ENCODE measurements around the gene TIMM23.

TIMM23 gene

GRCh38 chr10:46028584-46029460 lies 56.5 kb downstream of the TIMM23 start:
- H3K27me3 ChIP-seq (ENCODE audit: insufficient read depth, low read depth): no peaks in the 10 kb centered on the region
- H3K79me2 ChIP-seq (ENCODE audit: insufficient read depth, low read depth): peaks cover 66% of the 10 kb centered on the region
- H3K9ac ChIP-seq: peak overlapping the region; percentile 88; the same call in 1 of the 2 replicates
- H3K36me3 ChIP-seq (ENCODE audit: insufficient read depth): no peaks in the 10 kb centered on the region
- peak overlapping the region; percentile 71 for H3K4me2 ChIP-seq
- peak; percentile 65; the same call in 1 of the 2 replicates for TF ChIP-seq CTCF (conservative IDR thresholded peaks at IDR 0.05; ENCODE audit: low read depth, low read length)
- H3K27ac ChIP-seq: no peak overlapping the region; the same call in 1 of the 2 replicates
- no peak overlapping the region for H2AFZ ChIP-seq (ENCODE audit: low read depth)
- H4K20me1 ChIP-seq (ENCODE audit: insufficient read depth): peaks cover 9% of the 10 kb centered on the region; the same call in 1 of the 2 replicates
- no peak overlapping the region for H3K4me3 ChIP-seq (IDR thresholded peaks at IDR 0.05; ENCODE audit: insufficient read depth, low read depth, low read length)
- H3K4me1 ChIP-seq (ENCODE audit: low read depth, poor library complexity, severe bottlenecking): peaks cover 39% of the 10 kb centered on the region

- Histone ChIP-seq H3K4me2 (peak overlapping the region; percentile 71), H3K27ac (peak overlapping the region; percentile 79), H3K36me3 (ENCODE audit: insufficient read depth) (no peaks in the 10 kb centered on the region), H3K27me3 (ENCODE audit: insufficient read depth, low read depth) (no peaks in the 10 kb centered on the region), H3K79me2 (ENCODE audit: insufficient read depth, low read depth) (peaks cover 59% of the 10 kb centered on the region), H2AFZ (ENCODE audit: low read depth) (peak overlapping the region; percentile 91), H4K20me1 (ENCODE audit: insufficient read depth) (peaks cover 9% of the 10 kb centered on the region; the same call in 1 of the 2 replicates), H3K4me3 (IDR thresholded peaks at IDR 0.05; ENCODE audit: insufficient read depth, low read depth, low read length) (peak overlapping the region; percentile 50), H3K9ac (peak overlapping the region; percentile 88), H3K4me1 (ENCODE audit: low read depth, poor library complexity, severe bottlenecking) (peaks cover 39% of the 10 kb centered on the region)
- TF ChIP-seq CTCF (conservative IDR thresholded peaks at IDR 0.05; ENCODE audit: low read depth, low read length): no peak
These were observed 57.3 kb downstream of the TIMM23 start for GRCh38 chr10:46029461-46030030.

GRCh38 chr10:46030091-46030937 lies 58.0 kb downstream of the TIMM23 start, which contains the start of gene NCOA4:
Gene NCOA4 (minus strand): TSS chr10:46030623. CDS start chr10:46016680, 13,943 bp downstream.
- Histone ChIP-seq H3K36me3 (ENCODE audit: insufficient read depth) (no peaks in the 10 kb centered on the region), H3K9ac (peak within 1 kb of the TSS; percentile 88), H3K79me2 (ENCODE audit: insufficient read depth, low read depth) (peaks cover 51% of the 10 kb centered on the region), H3K4me1 (ENCODE audit: low read depth, poor library complexity, severe bottlenecking) (peaks cover 39% of the 10 kb centered on the region), H3K27me3 (ENCODE audit: insufficient read depth, low read depth) (no peaks in the 10 kb centered on the region), H3K4me2 (peak within 1 kb of the TSS; percentile 71), H4K20me1 (ENCODE audit: insufficient read depth) (peaks cover 9% of the 10 kb centered on the region; the same call in 1 of the 2 replicates), H3K27ac (peak within 1 kb of the TSS; percentile 79), H2AFZ (ENCODE audit: low read depth) (peak within 1 kb of the TSS; percentile 91), H3K4me3 (IDR thresholded peaks at IDR 0.05; ENCODE audit: insufficient read depth, low read depth, low read length) (peak within 1 kb of the TSS; percentile 50)
- TF ChIP-seq CTCF (conservative IDR thresholded peaks at IDR 0.05; ENCODE audit: low read depth, low read length): peak; percentile 70
